Suprapubic skin (tissue), 3 donors: ENCODE data around the gene SLC16A2.

ENCODE experiments used
- CTCF ChIP-seq, 2 donors: fragments of 200-600 bp in 1 of 2; fragments of 450-650 bp in 1 of 2; sonication (generic) in 1 of 2; IDR thresholded peaks; one replicate each; pipeline ENCODE4 v1.5.1; 2016 to 2019; ENCODE audit warnings: antibody characterized with exemption in 2 of 2, mild to moderate bottlenecking in 1 of 2, moderate library complexity in 1 of 2
- POLR2AphosphoS5 ChIP-seq, 3 donors: sonication (generic); formaldehyde crosslinking; IDR thresholded peaks; one replicate each; pipeline ENCODE4 v1.6.1; 2017; ENCODE audit warnings: antibody characterized with exemption in 3 of 3

- TF ChIP-seq CTCF (IDR thresholded peaks at IDR 0.05) (no peak), POLR2AphosphoS5 (IDR thresholded peaks at IDR 0.05) (no peak)
Observed at GRCh38 chrX:74506317-74507115, 85.2 kb downstream of the SLC16A2 start.
